ENCODE results near the gene ARID1B.
"Not testable (repeated sequence)": the region's sequence is repeated elsewhere in the genome, so short reads cannot be mapped to it uniquely, and the experiment has no call there.

The ARID1B gene

GRCh38 chr6:156928972-156929371 is 151.8 kb downstream of the ARID1B start:
- peaks cover 24% of the 10 kb centered on the region for H3K4me1 ChIP-seq (ENCODE audit: insufficient read depth, low read length)
- H3K36me3 ChIP-seq (ENCODE audit: insufficient read depth, low read length): no peaks in the 10 kb centered on the region
- H3K4me3 ChIP-seq (ENCODE audit: low read length): no peak overlapping the region
- H3K9me3 ChIP-seq (ENCODE audit: low read length): no peaks in the 10 kb centered on the region
- H2AFZ ChIP-seq (ENCODE audit: low read depth, low read length): no peak overlapping the region
- no peaks in the 10 kb centered on the region for H3K27me3 ChIP-seq (ENCODE audit: insufficient read depth, low read length)

DNA sequence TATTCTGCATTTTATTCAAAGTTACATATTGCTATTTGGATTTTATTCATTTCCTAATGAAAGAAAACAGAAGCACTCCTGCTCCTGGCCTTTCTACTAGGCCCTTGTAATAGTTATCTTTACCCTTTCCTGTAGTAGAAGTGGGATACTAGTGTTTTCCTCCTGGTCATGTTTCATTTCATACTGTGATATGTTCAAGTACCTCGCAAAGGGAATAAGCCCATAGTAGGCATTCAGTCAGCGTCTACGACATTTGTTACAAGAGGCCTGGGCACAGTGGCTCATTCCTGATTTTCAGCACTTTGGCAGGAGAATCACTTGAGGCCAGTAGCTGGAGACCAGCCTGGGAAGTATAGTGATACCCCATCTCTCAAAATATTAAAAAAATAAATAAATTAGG is 154.1 kb downstream of the ARID1B start:
- no peaks in the 10 kb centered on the region for H3K27me3 ChIP-seq (ENCODE audit: insufficient read depth, low read length)
- no peak overlapping the region for H3K4me3 ChIP-seq (ENCODE audit: low read length)
- no peak overlapping the region for H2AFZ ChIP-seq (ENCODE audit: low read depth, low read length)
- H3K9me3 ChIP-seq (ENCODE audit: low read length): no peaks in the 10 kb centered on the region
- H3K4me1 ChIP-seq (ENCODE audit: insufficient read depth, low read length): peaks cover 31% of the 10 kb centered on the region
- H3K36me3 ChIP-seq (ENCODE audit: insufficient read depth, low read length): peaks cover 1% of the 10 kb centered on the region

DNA sequence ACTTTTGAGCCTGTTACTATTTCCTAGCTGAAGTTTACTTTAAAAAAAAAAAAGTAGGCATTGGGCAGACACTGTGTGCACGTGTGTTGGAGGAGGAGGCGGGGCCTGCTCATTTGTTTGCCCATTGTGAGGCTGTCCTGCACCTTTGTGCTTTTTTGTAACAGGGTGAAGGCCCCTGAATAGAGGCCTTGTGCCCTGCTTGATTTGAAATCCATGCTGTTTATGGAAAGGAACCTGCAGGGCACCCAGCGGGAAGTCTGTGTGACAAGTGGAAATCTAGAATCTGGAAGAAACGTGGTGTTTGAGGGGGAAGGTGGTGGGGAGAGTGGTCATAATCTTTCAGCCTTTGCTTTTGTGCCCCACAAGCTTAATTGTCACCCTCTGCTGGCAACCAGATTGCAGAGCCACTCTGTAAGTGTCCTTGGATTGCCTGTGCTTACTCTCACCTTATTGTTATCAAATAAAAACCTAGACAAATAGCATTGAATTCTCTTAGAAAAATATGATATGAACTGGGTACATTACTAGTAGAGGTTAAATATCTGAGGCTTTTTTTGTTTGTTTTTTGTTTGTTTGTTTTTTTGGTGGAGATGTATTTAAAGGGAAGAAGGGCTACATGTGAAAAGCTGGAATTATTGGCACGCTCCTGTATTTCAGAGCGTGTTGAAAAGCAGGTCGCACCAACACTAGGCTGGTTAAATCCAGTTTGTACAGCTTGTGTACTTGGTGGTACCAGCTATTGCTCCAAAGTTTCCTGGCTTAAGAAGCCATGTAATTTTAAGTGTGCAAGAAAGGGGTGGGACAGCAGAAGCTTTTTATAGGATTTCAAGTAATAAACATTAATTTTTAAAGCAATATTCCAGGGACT is 156.3 kb downstream of the ARID1B start:
- Histone ChIP-seq H3K4me1 (ENCODE audit: insufficient read depth, low read length) (peaks cover 31% of the 10 kb centered on the region), H3K4me3 (ENCODE audit: low read length) (peak overlapping the region; percentile 3), H3K36me3 (ENCODE audit: insufficient read depth, low read length) (peaks cover 7% of the 10 kb centered on the region), H2AFZ (ENCODE audit: low read depth, low read length) (no peak overlapping the region), H3K9me3 (ENCODE audit: low read length) (no peaks in the 10 kb centered on the region), H3K27me3 (ENCODE audit: insufficient read depth, low read length) (no peaks in the 10 kb centered on the region)

GRCh38 chr6:156934069-156934460 is 156.9 kb downstream of the ARID1B start:
- Histone ChIP-seq H3K27me3 (ENCODE audit: insufficient read depth, low read length) (no peaks in the 10 kb centered on the region), H3K4me1 (ENCODE audit: insufficient read depth, low read length) (peaks cover 31% of the 10 kb centered on the region), H3K9me3 (ENCODE audit: low read length) (no peaks in the 10 kb centered on the region), H2AFZ (ENCODE audit: low read depth, low read length) (no peak overlapping the region), H3K4me3 (ENCODE audit: low read length) (peak overlapping the region; percentile 3), H3K36me3 (ENCODE audit: insufficient read depth, low read length) (peaks cover 7% of the 10 kb centered on the region)

GRCh38 chr6:156935000-156935399 is 157.8 kb downstream of the ARID1B start:
- Histone ChIP-seq H3K27me3 (ENCODE audit: insufficient read depth, low read length) (no peaks in the 10 kb centered on the region), H2AFZ (ENCODE audit: low read depth, low read length) (no peak overlapping the region), H3K4me1 (ENCODE audit: insufficient read depth, low read length) (peaks cover 31% of the 10 kb centered on the region), H3K9me3 (ENCODE audit: low read length) (no peaks in the 10 kb centered on the region), H3K36me3 (ENCODE audit: insufficient read depth, low read length) (peaks cover 7% of the 10 kb centered on the region), H3K4me3 (ENCODE audit: low read length) (no peak overlapping the region)

DNA sequence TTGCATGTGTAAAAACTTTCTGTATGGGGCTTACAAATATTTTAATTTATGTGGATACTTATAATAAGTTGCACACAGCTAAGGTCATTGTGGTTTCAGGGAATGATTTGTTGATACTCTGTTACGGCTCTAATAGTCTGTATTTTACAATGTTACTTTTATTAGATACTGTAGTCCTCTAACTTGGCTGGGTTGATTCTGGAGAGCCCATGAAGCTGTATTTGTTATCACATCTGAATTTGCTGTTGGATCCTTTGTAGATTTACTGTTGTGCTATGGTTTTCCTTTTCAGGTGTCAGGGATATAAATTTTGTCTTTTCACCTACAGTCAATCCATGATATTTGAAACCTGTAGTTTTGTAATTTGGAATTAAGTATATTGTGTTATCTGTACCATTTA is 161.0 kb downstream of the ARID1B start:
- no peaks in the 10 kb centered on the region for H3K27me3 ChIP-seq (ENCODE audit: insufficient read depth, low read length)
- no peaks in the 10 kb centered on the region for H3K9me3 ChIP-seq (ENCODE audit: low read length)
- H3K4me1 ChIP-seq (ENCODE audit: insufficient read depth, low read length): peaks cover 19% of the 10 kb centered on the region
- H3K36me3 ChIP-seq (ENCODE audit: insufficient read depth, low read length): peaks cover 7% of the 10 kb centered on the region
- H2AFZ ChIP-seq (ENCODE audit: low read depth, low read length): no peak overlapping the region
- no peak overlapping the region for H3K4me3 ChIP-seq (ENCODE audit: low read length)

DNA sequence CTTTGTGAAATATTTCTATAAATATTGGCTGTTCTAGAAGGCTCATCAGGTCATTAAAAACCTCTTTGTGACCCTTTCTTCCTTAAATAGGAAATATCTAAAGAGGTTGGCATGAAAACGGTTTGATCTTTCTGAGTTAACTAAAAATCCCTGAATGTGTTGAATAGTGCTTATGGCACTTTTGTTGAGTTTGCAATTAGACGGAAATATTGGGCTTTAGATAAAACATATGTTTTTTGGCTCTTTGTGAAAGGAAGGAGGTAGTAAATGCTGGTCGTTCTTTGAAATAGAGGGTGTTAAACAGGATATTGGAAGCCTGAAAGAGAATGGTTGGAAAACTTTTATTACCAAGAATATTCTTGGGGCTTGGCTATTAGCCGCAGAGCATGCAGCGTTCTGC is 163.0 kb downstream of the ARID1B start:
- Histone ChIP-seq H3K36me3 (ENCODE audit: insufficient read depth, low read length) (peaks cover 7% of the 10 kb centered on the region), H3K9me3 (ENCODE audit: low read length) (no peaks in the 10 kb centered on the region), H3K4me3 (ENCODE audit: low read length) (no peak overlapping the region), H2AFZ (ENCODE audit: low read depth, low read length) (no peak overlapping the region), H3K27me3 (ENCODE audit: insufficient read depth, low read length) (no peaks in the 10 kb centered on the region), H3K4me1 (ENCODE audit: insufficient read depth, low read length) (peaks cover 3% of the 10 kb centered on the region)

DNA sequence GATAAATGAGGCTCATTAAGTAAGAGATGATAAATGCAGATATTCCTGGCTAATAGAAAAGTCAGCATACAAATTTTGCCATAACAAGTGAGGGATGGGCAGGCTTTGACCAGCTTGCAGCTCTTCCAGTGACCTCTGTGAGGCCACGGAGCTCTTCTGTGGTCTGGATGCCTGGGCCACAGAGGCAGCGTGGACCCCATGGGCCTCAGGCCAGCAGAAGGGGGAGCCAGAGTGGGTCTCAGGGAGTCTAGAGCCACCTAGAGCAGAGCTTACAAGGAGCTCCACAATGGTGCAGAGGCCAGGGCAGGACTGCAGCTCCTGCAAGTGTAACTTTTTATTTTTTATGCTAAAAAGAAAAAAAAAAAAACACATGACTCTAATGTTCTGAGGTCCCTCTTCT is 165.1 kb downstream of the ARID1B start:
- H3K9me3 ChIP-seq (ENCODE audit: low read length): no peaks in the 10 kb centered on the region
- H3K4me1 ChIP-seq (ENCODE audit: insufficient read depth, low read length): peaks cover 4% of the 10 kb centered on the region
- no peaks in the 10 kb centered on the region for H3K27me3 ChIP-seq (ENCODE audit: insufficient read depth, low read length)
- no peak overlapping the region for H3K4me3 ChIP-seq (ENCODE audit: low read length)
- H2AFZ ChIP-seq (ENCODE audit: low read depth, low read length): no peak overlapping the region
- no peaks in the 10 kb centered on the region for H3K36me3 ChIP-seq (ENCODE audit: insufficient read depth, low read length)

DNA sequence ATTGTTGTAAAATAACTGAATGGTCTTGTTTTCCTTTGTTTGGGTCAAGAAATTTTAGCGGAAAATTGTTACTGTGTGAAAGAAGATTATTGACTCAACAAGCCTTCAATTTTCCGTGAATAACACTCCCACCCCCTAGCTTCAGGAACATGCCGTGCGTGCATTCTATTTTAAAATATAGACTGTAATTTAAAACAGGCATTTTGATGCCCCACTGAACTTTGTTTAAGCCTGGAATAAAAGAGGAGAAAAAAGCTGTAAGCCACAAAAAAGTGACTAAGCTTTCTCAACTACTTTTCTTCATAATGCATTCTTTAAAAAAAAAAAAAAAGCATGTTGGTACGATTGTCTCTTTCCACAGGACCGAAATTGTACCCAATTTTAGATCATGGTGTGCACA is 166.0 kb downstream of the ARID1B start:
- no peak overlapping the region for H2AFZ ChIP-seq (ENCODE audit: low read depth, low read length)
- no peaks in the 10 kb centered on the region for H3K36me3 ChIP-seq (ENCODE audit: insufficient read depth, low read length)
- H3K27me3 ChIP-seq (ENCODE audit: insufficient read depth, low read length): no peaks in the 10 kb centered on the region
- H3K4me1 ChIP-seq (ENCODE audit: insufficient read depth, low read length): peaks cover 7% of the 10 kb centered on the region
- H3K4me3 ChIP-seq (ENCODE audit: low read length): no peak overlapping the region
- H3K9me3 ChIP-seq (ENCODE audit: low read length): no peaks in the 10 kb centered on the region

DNA sequence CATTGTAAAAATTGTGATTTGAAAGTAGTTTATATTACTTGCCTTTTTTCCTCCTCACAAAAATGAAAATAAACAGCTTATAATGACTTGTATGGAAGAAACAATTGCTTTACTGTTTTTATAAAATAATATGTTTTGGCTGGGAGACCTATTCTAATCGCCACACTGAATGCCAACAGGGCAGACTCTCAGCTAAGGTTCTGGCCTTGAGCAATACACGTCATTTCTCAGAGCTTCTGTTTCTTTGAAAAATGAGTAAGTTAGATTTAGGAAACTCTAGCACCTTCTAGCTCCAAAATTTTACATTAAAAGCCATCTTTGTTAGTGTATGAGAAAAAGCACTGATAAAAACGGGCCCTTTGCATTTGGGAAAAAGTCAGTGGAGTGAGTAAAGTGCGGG is 166.6 kb downstream of the ARID1B start:
- Histone ChIP-seq H3K36me3 (ENCODE audit: insufficient read depth, low read length) (no peaks in the 10 kb centered on the region), H3K27me3 (ENCODE audit: insufficient read depth, low read length) (no peaks in the 10 kb centered on the region), H3K9me3 (ENCODE audit: low read length) (no peaks in the 10 kb centered on the region), H2AFZ (ENCODE audit: low read depth, low read length) (no peak overlapping the region), H3K4me1 (ENCODE audit: insufficient read depth, low read length) (peaks cover 7% of the 10 kb centered on the region), H3K4me3 (ENCODE audit: low read length) (no peak overlapping the region)

- Histone ChIP-seq H3K9me3 (ENCODE audit: low read length) (no peaks in the 10 kb centered on the region), H3K4me1 (ENCODE audit: insufficient read depth, low read length) (peaks cover 7% of the 10 kb centered on the region), H2AFZ (ENCODE audit: low read depth, low read length) (no peak overlapping the region), H3K36me3 (ENCODE audit: insufficient read depth, low read length) (no peaks in the 10 kb centered on the region), H3K4me3 (ENCODE audit: low read length) (no peak overlapping the region), H3K27me3 (ENCODE audit: insufficient read depth, low read length) (no peaks in the 10 kb centered on the region)
Observed at GRCh38 chr6:156944412-156944811, 167.2 kb downstream of the ARID1B start.

- not testable (repeated sequence) for H3K27me3 ChIP-seq (ENCODE audit: insufficient read depth, low read length); H3K4me3 ChIP-seq (ENCODE audit: low read length); H3K36me3 ChIP-seq (ENCODE audit: insufficient read depth, low read length); H3K9me3 ChIP-seq (ENCODE audit: low read length); H2AFZ ChIP-seq (ENCODE audit: low read depth, low read length); H3K4me1 ChIP-seq (ENCODE audit: insufficient read depth, low read length)
Observed at GRCh38 chr6:156945789-156946172, 168.6 kb downstream of the ARID1B start.

DNA sequence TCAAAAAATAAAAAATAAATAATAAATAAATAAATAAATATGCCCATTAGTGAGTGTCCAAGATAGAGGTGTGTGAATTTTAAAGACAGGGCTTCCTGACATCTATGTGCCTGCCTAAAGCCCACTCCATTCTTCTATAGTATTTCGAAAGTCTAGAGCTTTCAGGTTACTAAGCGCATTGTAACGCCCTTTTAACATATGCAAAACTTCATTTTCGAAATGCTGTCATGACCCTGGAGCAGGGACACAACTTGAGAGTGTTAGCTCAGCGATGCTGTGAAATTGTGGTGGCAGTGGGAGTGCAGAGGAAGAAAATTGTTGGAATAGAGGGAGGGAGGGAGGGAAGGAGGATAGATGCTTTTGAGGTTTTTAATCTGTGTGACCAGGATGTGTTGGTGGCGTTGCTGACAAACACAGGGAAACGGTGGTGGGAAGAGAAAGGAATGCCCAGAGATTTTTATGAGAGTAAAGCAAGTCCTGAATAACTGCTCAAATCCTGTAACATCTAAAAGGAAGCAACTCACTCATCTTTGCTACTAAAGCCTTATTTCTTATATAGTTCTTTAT is 169.3 kb downstream of the ARID1B start:
- no peak overlapping the region for H2AFZ ChIP-seq (ENCODE audit: low read depth, low read length)
- H3K4me3 ChIP-seq (ENCODE audit: low read length): no peak overlapping the region
- no peaks in the 10 kb centered on the region for H3K36me3 ChIP-seq (ENCODE audit: insufficient read depth, low read length)
- peaks cover 3% of the 10 kb centered on the region for H3K4me1 ChIP-seq (ENCODE audit: insufficient read depth, low read length)
- H3K9me3 ChIP-seq (ENCODE audit: low read length): no peaks in the 10 kb centered on the region
- no peaks in the 10 kb centered on the region for H3K27me3 ChIP-seq (ENCODE audit: insufficient read depth, low read length)

DNA sequence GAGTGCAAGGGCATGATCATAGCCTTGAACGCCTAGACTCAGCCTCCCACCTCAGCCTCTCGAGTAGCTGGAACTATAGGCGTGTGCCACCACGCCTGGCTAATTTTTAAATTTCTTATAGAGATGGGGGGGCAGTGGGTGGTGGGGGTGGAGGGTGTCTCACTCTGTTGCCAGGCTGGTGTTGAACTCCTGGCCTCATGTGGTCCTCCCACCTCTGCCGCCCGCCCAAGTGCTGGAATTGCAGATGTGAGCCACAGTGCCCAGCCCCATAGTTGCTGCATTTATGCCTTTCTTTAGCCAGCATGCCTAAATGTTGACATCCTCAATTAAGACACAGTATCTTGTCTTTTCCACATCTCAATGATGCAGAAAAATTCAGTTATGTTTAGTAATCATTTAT is 171.1 kb downstream of the ARID1B start:
- Histone ChIP-seq H2AFZ (ENCODE audit: low read depth, low read length) (no peak overlapping the region), H3K27me3 (ENCODE audit: insufficient read depth, low read length) (no peaks in the 10 kb centered on the region), H3K4me3 (ENCODE audit: low read length) (no peak overlapping the region), H3K4me1 (ENCODE audit: insufficient read depth, low read length) (peaks cover 17% of the 10 kb centered on the region), H3K9me3 (ENCODE audit: low read length) (no peaks in the 10 kb centered on the region), H3K36me3 (ENCODE audit: insufficient read depth, low read length) (no peaks in the 10 kb centered on the region)
